BJ (cell line): ENCODE measurements around the gene OGFOD3. TPM values are rescaled to one million over a fixed set of nuclear protein-coding genes. Genes with fewer than 3 reads are reported as not detected.
A peak's percentile ranks its signal among the peaks of the same experiment; 100 is the strongest.

Experiments used
- CTCF ChIA-PET: fragments of 350-600 bp; formaldehyde crosslinking; extraction: SDS; loops from one replicate; lab custom pipeline; 2021; ENCODE audit warnings: antibody characterized with exemption, inconsistent platforms; lab: Yijun Ruan, JAX
- POLR2A ChIA-PET: fragments of 300-600 bp; sonication (Branson Sonifier 250); formaldehyde crosslinking; extraction: SDS; loops from one replicate; lab custom pipeline; 2021; ENCODE audit warnings: antibody characterized with exemption; lab: Charles Lee
- DNase-seq: peaks from one replicate; pipeline ENCODE4 v3.0.0-alpha.2; 2011; ENCODE audit warnings: low read depth
- H3K27me3 ChIP-seq: 2 replicates; pipeline ENCODE4 v1.6.0; 2011; ENCODE audit warnings: low read length; ENCODE audit not compliant: control insufficient read depth, insufficient read depth
- H3K36me3 ChIP-seq: 2 replicates; pipeline ENCODE4 v1.5.1; 2011; ENCODE audit warnings: low read length; ENCODE audit not compliant: control insufficient read depth, insufficient read depth
- H3K4me3 ChIP-seq: 2 replicates; pipeline ENCODE4 v1.5.1; 2011; ENCODE audit warnings: low read depth, mild to moderate bottlenecking, control low read depth, low read length
- CTCF ChIP-seq: IDR thresholded peaks from 2 replicates; pipeline ENCODE4 v1.5.1; 2011; ENCODE audit warnings: low read depth, mild to moderate bottlenecking, control low read depth, inconsistent platforms, low read length, moderate library complexity; ENCODE audit not compliant: insufficient read depth
- polyA plus RNA-seq: library from polyadenylated mRNA; depleted of rRNA; stranded (reverse); fragments of >200 nt; gene quantifications from 2 replicates; pipeline ENCODE4 v1.2.3, GENCODE V29; 2011

OGFOD3 gene
- polyA plus RNA-seq, 1 experiment, result 37.9 TPM

DNA sequence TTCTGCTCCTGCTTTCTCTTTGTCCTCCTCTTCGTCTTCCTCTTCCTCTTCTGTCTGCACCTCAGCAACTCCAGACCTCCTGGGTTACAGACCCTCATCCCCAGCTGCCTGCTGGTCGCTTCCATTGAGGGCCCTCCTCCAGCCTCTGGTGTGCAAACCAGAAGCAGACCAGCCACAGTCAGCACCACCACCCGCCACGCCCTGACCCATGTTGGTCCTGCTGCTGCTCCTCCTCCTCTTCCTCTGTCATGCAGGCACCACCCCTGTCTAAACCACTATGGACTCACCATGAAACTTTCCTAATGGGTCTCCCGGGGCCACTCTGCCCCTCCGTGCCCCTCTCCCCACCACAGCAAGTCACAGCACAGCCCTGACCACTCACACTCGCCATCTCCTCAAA is 11.4 kb upstream of the OGFOD3 start:
- ChIA-PET POLR2A (no interaction called here), CTCF (interaction anchor here (0.8 kb wide), 1 partner anchor 19 kb away, joined by 4 read pairs; no protein-coding TSS in a partner anchor)
- DNase-seq, result no peak
- no peak for TF ChIP-seq CTCF
- no peak overlapping the region for H3K4me3 ChIP-seq
- no peaks in the 10 kb centered on the region; the same call in 1 of the 2 replicates for H3K36me3 ChIP-seq
- H3K27me3 ChIP-seq, result no peaks in the 10 kb centered on the region

DNA sequence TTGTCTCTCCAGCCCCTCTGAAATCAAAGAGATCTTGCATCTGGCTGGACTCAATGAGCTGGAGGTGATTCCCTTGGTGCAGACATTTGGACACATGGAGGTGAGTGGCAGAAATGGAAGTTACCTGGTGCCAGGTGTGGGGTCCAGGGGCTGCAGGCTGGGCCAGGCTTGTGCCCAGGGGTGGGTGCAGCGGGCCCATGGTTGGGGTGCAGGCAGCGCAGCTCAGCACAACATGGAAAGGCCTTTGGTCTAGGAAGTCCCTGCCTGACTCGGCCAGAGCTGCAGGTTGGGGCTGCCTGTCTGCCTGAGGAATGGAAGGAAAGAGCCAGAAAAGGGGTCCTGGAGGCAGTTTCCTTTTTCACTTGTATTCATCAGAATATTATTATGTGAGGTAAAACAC is 10.2 kb upstream of the OGFOD3 start:
- CTCF ChIA-PET, result interaction anchor here (0.6 kb wide), 1 partner anchor 10 kb away, joined by 3 read pairs; no protein-coding TSS in a partner anchor
- no peak for DNase-seq
- POLR2A ChIA-PET, result no interaction called here
- TF ChIP-seq CTCF, result no peak
- Histone ChIP-seq H3K27me3 (no peaks in the 10 kb centered on the region), H3K36me3 (no peaks in the 10 kb centered on the region; the same call in 1 of the 2 replicates), H3K4me3 (no peak overlapping the region)

- ChIA-PET POLR2A (no interaction called here), CTCF (interaction anchor here (0.9 to 2.7 kb wide), 5 partner anchors 11 to 130 kb away, joined by 3 to 9 read pairs (median 3); no protein-coding TSS in a partner anchor)
- Histone ChIP-seq H3K4me3 (no peak overlapping the region), H3K36me3 (peaks cover 3% of the 10 kb centered on the region; the same call in 1 of the 2 replicates), H3K27me3 (no peaks in the 10 kb centered on the region)
- TF ChIP-seq CTCF, result no peak
- no peak for DNase-seq
Observed at GRCh38 chr17:82424863-82425159, 6.4 kb upstream of the OGFOD3 start.

DNA sequence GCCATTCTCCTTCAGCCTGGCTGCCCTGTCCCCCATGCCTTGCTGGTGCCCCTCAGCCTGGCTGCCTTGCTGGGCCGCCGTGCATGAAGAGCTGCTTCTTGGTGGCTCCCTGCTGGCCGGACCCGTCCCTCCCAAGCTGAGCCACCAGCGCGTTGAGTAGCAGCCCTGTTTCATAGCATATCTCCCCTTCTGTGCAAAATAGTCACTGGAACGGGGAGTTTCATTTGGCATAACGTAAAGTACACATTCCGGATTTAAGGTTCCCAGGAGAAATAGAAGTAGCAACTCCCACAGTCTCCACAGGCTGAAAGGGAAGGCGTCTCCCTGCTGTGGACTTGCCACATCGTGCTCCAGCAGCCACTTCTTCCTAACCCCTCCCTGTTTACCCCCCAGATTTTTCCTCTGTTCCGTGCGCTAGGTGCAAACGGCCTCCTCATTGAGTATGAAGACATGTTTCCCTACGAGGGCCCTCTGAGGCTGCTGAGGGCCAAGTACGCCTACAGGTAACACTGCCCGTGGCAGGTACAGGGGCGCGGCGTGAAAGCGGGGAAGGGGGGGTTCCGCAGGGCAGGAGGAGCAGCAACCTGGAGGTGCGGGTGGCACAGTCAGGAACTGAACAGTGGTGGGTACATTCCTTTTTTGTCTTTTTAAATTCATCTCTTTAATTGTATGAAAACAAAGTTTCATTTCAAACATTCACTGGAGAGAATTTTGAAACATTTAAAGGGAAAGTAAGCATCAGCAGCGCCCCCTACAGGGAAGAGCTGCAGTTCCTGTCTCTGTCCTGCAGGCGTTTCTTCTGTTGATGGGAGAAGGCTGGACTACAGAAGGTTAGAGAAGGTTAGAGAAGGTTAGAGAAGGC is 5.8 kb upstream of the OGFOD3 start:
- Histone ChIP-seq H3K36me3 (peaks cover 3% of the 10 kb centered on the region; the same call in 1 of the 2 replicates), H3K4me3 (no peak overlapping the region), H3K27me3 (no peaks in the 10 kb centered on the region)
- TF ChIP-seq CTCF, result peak; percentile 73
- CTCF ChIA-PET, result interaction anchor here (0.9 to 2.7 kb wide), 6 partner anchors 12 to 130 kb away, joined by 3 to 9 read pairs (median 3); no protein-coding TSS in a partner anchor
- POLR2A ChIA-PET, result no interaction called here
- DNase-seq, result no peak

- ChIA-PET POLR2A (no interaction called here), CTCF (interaction anchor here (0.7 to 1.5 kb wide), 5 partner anchors 9 to 119 kb away, joined by 3 to 4 read pairs (median 3); no protein-coding TSS in a partner anchor)
- TF ChIP-seq CTCF, result no peak
- no peaks in the 10 kb centered on the region for H3K27me3 ChIP-seq
- no peak for DNase-seq
- H3K36me3 ChIP-seq, result peaks cover 3% of the 10 kb centered on the region; the same call in 1 of the 2 replicates
- no peak overlapping the region; the same call in 1 of the 2 replicates for H3K4me3 ChIP-seq
Observed at GRCh38 chr17:82419540-82419939, 1.2 kb upstream of the OGFOD3 start.
